MM.1S (cell line): ENCODE results near the gene CACNA1C.

ENCODE experiments used
- DNase-seq: peaks from one replicate; pipeline ENCODE4 v3.0.0-alpha.2; 2015
- H2AFZ ChIP-seq: fragments of 300-600 bp; sonication (generic); 2 replicates; pipeline ENCODE4 v1.6.0; 2016; ENCODE audit warnings: antibody characterized with exemption, low read length
- H3F3A ChIP-seq: fragments of 300-600 bp; sonication (generic); 2 replicates; pipeline ENCODE4 v1.6.1; 2016; ENCODE audit warnings: mild to moderate bottlenecking, antibody characterized with exemption, low read length, moderate library complexity, mixed read lengths; ENCODE audit not compliant: insufficient read depth
- H3K27ac ChIP-seq: fragments of 300-600 bp; sonication (generic); 2 replicates; pipeline ENCODE4 v1.5.1; 2016; ENCODE audit warnings: mild to moderate bottlenecking, low read length
- H3K27me3 ChIP-seq: fragments of 300-600 bp; sonication (generic); replicated peaks from 2 replicates; pipeline ENCODE4 v1.6.0; 2016; ENCODE audit warnings: low read length; ENCODE audit not compliant: insufficient read depth
- H3K36me3 ChIP-seq: fragments of 300-600 bp; sonication (generic); replicated peaks from 2 replicates; pipeline ENCODE4 v1.6.1; 2016; ENCODE audit warnings: mild to moderate bottlenecking, low read length, mixed read lengths; ENCODE audit not compliant: insufficient read depth
- H3K4me1 ChIP-seq: fragments of 300-600 bp; sonication (generic); 2 replicates; pipeline ENCODE4 v1.6.1; 2016; ENCODE audit warnings: low read length, mixed read lengths
- H3K4me2 ChIP-seq: fragments of 300-600 bp; sonication (generic); 2 replicates; pipeline ENCODE4 v1.6.0; 2016; ENCODE audit warnings: low read depth, low read length
- H3K4me3 ChIP-seq: fragments of 300-600 bp; sonication (generic); 2 replicates; pipeline ENCODE4 v1.5.1; 2016; ENCODE audit warnings: low read length, mixed read lengths
- H3K79me2 ChIP-seq: fragments of 300-600 bp; sonication (generic); 2 replicates; pipeline ENCODE4 v1.6.1; 2016; ENCODE audit warnings: mixed run types, low read length, mixed read lengths
- H3K9ac ChIP-seq: fragments of 300-600 bp; sonication (generic); 2 replicates; pipeline ENCODE4 v1.6.1; 2016; ENCODE audit warnings: low read length, mixed read lengths
- H3K9me2 ChIP-seq: fragments of 300-600 bp; sonication (generic); replicated peaks from 2 replicates; pipeline ENCODE4 v1.6.1; 2016; ENCODE audit warnings: mild to moderate bottlenecking, low read length, mixed read lengths; ENCODE audit not compliant: insufficient read depth
- H3K9me3 ChIP-seq: fragments of 300-600 bp; sonication (generic); replicated peaks from 2 replicates; pipeline ENCODE4 v1.6.1; 2016; ENCODE audit warnings: mild to moderate bottlenecking, low read length, mixed read lengths; ENCODE audit not compliant: insufficient read depth
- H4K20me1 ChIP-seq: fragments of 300-600 bp; sonication (generic); 2 replicates; pipeline ENCODE4 v1.6.1; 2016; ENCODE audit warnings: mild to moderate bottlenecking, low read length, moderate library complexity, mixed read lengths; ENCODE audit not compliant: insufficient read depth
- CTCF ChIP-seq: fragments of 300-600 bp; sonication (generic); IDR thresholded peaks from 2 replicates; pipeline ENCODE4 v1.5.1; 2016; ENCODE audit warnings: antibody characterized with exemption, low read length, mixed read lengths
- EZH2 ChIP-seq: fragments of 300-600 bp; sonication (generic); optimal IDR thresholded peaks from 2 replicates; pipeline ENCODE3; 2017; ENCODE audit warnings: low read depth, mild to moderate bottlenecking, antibody characterized with exemption, low read length, mixed read lengths
- EZH2phosphoT487 ChIP-seq: fragments of 300-600 bp; sonication (generic); IDR thresholded peaks from 2 replicates; pipeline ENCODE4 v1.6.1; 2018; ENCODE audit warnings: antibody characterized with exemption, low read length

The CACNA1C gene

GRCh38 chr12:2083008-2083407, 30.2 kb downstream of the CACNA1C start:
- no peak for TF ChIP-seq EZH2
- TF ChIP-seq EZH2phosphoT487, result no peak
- no peak for TF ChIP-seq CTCF
- no peaks in the 10 kb centered on the region for H3F3A ChIP-seq
- H2AFZ ChIP-seq, result no peak overlapping the region
- no peaks in the 10 kb centered on the region for H3K9me2 ChIP-seq
- no peak overlapping the region for H3K4me3 ChIP-seq
- no peaks in the 10 kb centered on the region for H3K9me3 ChIP-seq
- no peak overlapping the region for H3K4me2 ChIP-seq
- no peaks in the 10 kb centered on the region for H3K36me3 ChIP-seq
- H3K27ac ChIP-seq, result no peak overlapping the region
- H3K9ac ChIP-seq, result no peak overlapping the region
- H3K4me1 ChIP-seq, result no peaks in the 10 kb centered on the region
- no peaks in the 10 kb centered on the region for H3K27me3 ChIP-seq
- no peak for DNase-seq
- H3K79me2 ChIP-seq, result no peaks in the 10 kb centered on the region
- H4K20me1 ChIP-seq, result no peaks in the 10 kb centered on the region

DNA sequence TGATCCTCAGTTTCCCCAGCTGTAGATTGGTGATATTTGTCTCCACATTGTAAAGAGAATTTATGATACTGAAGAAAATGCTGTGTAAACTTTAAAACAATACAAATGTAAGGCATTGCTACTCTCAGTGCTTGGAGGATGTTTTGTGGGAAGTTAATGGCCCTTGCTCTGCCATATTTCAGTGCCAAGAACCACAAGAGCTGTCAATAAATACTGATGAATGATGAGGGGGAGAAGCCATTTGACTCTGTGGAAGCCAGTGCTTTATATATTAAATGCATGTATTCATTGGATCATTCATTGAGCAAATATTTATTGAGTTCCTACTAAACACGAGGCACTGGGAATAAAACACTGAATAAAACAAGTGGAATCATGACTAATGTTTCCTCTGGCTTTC, 30.8 kb downstream of the CACNA1C start:
- Histone ChIP-seq H3K4me1 (no peaks in the 10 kb centered on the region), H3K4me3 (no peak overlapping the region), H4K20me1 (no peaks in the 10 kb centered on the region), H3F3A (no peaks in the 10 kb centered on the region), H2AFZ (no peak overlapping the region), H3K9me3 (no peaks in the 10 kb centered on the region), H3K4me2 (no peak overlapping the region), H3K36me3 (no peaks in the 10 kb centered on the region), H3K9me2 (no peaks in the 10 kb centered on the region), H3K79me2 (no peaks in the 10 kb centered on the region), H3K27ac (no peak overlapping the region), H3K27me3 (no peaks in the 10 kb centered on the region), H3K9ac (no peak overlapping the region)
- no peak for DNase-seq
- TF ChIP-seq CTCF, result no peak

DNA sequence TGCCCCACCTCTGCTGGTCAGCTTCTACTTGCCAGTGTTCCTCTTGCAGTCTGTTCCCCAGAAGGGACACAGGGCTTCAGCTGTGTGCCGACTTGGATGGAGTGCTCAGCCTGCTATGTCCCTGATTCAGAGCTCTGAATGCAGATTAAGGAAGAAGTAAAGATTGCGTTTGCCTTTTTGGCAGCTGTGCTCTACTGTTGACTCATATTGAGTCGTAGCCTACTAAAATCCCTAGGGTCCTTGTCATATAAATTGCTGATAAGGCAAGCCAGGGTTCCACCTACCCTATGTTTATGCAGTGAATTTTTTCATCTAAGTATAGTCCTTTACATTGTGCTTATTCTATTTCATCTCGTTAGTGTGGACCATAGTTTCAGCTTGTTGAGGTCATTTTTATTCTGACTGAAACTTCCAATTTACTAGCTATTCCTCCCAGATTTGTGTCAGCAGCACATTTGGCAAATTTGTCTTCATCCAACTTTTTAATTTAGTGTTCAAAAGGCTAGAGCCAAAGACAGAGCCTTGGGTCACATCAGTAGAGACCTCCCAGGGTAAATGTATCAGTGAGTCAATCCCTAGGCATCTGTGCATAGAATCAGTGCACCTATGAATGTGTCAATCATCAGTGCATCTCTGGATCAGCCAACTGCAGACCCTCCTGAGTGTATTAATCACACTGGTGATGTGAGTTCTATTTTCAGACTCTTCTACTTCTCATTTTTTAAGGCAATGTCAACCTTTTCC, 31.9 kb downstream of the CACNA1C start:
- no peaks in the 10 kb centered on the region for H3K9me2 ChIP-seq
- no peak overlapping the region for H3K27ac ChIP-seq
- no peaks in the 10 kb centered on the region for H3K36me3 ChIP-seq
- DNase-seq, result no peak
- no peak overlapping the region for H2AFZ ChIP-seq
- no peak overlapping the region for H3K4me3 ChIP-seq
- H3K9me3 ChIP-seq, result no peaks in the 10 kb centered on the region
- H4K20me1 ChIP-seq, result no peaks in the 10 kb centered on the region
- no peaks in the 10 kb centered on the region for H3F3A ChIP-seq
- no peak overlapping the region for H3K9ac ChIP-seq
- TF ChIP-seq CTCF, result no peak
- no peak for TF ChIP-seq EZH2
- no peak for TF ChIP-seq EZH2phosphoT487
- no peaks in the 10 kb centered on the region for H3K4me1 ChIP-seq
- no peak overlapping the region for H3K4me2 ChIP-seq
- H3K79me2 ChIP-seq, result no peaks in the 10 kb centered on the region
- H3K27me3 ChIP-seq, result no peaks in the 10 kb centered on the region
